HG03135 (cell line): ENCODE measurements around the gene TUBB3.

ENCODE experiments used
- ATAC-seq: cut with Tn5 transposase; IDR thresholded peaks from one replicate; pipeline ENCODE4 v1.9.1; 2021; ENCODE audit warnings: mild to moderate bottlenecking, moderate library complexity; ENCODE audit not compliant: unreplicated experiment

Gene TUBB3

DNA sequence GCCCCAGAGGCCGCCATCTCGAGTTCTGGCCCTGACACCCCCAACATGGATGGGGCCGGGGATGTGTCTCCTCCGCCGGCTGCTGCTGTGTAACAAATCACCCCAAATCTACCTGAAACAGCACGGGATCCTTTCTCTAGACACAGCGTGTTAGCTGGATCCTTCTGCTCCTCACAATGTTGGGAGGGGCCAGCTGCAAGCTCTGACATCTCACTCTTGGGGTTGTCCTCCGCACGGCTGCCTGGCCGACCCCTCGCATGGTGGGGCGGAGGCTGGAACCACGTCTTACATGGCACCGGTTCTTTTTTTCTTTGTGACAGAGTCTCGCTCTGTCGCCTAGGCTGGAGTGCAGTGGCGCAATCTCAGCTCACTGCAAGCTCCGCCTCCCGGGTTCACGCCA is 13.8 kb downstream of the TUBB3 start:
- no peak for ATAC-seq

GRCh38 chr16:89938175-89938885 is 15.2 kb downstream of the TUBB3 start:
- ATAC-seq: no peak

GRCh38 chr16:89944773-89945172 is 21.6 kb downstream of the TUBB3 start:
- no peak for ATAC-seq

DNA sequence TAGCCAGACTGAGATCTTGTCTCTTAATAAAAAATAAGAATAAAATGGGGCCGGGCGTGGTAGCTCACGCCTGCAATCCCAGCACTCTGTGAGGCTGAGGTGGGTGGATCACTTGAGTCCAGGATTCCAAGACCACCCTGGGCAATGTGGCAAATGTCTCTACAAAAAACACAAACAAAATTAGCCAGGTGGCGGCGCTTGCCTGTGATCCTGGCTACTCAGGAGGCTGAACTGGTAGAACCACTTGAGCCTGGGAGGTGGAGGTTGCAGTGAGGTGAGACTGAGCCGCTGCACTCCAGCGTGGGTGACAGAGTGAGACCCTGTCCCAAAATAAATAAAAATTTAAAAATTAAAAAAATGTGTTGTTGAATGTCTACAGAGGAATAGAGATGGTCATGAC is 22.5 kb downstream of the TUBB3 start:
- no peak for ATAC-seq

- no peak for ATAC-seq
These were observed 23.4 kb downstream of the TUBB3 start for GRCh38 chr16:89946515-89946914.

- ATAC-seq: no peak
These were observed 26.1 kb downstream of the TUBB3 start for GRCh38 chr16:89949121-89949742.

DNA sequence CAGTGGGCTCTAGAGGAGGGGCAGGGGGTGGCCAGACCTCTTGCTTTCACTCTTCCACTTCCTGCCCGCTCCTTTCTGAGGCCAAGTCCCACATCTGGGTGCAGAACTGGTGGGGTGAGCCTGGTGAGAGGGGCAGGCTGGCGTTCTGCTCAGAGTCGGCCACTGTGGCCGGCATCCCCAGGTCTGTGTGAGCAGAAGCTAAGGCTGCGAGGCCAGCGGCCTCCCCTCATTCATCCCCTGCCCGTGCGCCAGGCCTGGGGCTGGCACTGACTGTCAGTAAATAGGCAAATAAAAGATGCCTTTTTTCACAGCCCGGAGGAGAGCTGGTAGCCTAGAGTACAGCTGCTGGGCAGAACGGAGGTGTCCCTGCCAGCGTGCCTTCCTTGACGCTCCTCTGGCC is 26.6 kb downstream of the TUBB3 start:
- no peak for ATAC-seq

DNA sequence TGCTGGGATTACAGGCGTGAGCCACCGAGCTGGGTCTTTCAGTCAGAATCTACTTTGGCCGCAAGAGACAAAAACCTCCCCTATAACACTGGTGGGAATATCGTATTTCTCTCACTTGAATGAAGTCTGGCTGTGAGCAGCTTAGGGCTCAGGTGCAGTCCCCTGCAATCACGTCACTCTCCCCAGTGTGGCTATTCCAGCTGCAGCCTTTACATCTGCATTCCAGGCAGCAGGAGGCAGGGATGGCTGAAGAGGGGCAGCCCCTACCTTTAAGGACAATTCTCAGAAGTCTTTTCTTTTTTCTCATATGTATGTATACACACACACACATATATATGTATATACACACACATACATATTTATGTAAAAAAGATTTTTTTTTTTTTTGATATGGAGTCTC is 28.4 kb downstream of the TUBB3 start:
- no peak for ATAC-seq

DNA sequence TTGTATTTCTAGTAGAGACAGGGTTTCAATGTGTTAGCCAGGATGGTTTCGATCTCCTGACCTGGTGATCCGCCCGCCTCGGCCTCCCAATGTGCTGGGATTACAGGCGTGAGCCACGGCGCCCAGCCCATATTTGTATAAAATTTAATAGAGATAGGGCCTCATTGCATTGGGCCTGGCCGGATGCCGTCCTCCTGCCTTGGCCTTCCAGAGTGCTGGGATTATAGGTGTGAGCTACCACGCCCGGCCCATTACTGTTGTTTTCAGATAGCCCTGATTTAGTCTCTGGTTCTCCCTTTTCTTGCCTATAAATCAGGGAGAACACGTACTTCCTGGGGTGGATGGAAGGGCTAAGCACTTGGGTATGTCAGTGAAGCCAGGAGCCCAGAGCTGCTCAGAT is 28.9 kb downstream of the TUBB3 start:
- no peak for ATAC-seq

- no peak for ATAC-seq
These were observed 29.4 kb downstream of the TUBB3 start for GRCh38 chr16:89952551-89952950.

DNA sequence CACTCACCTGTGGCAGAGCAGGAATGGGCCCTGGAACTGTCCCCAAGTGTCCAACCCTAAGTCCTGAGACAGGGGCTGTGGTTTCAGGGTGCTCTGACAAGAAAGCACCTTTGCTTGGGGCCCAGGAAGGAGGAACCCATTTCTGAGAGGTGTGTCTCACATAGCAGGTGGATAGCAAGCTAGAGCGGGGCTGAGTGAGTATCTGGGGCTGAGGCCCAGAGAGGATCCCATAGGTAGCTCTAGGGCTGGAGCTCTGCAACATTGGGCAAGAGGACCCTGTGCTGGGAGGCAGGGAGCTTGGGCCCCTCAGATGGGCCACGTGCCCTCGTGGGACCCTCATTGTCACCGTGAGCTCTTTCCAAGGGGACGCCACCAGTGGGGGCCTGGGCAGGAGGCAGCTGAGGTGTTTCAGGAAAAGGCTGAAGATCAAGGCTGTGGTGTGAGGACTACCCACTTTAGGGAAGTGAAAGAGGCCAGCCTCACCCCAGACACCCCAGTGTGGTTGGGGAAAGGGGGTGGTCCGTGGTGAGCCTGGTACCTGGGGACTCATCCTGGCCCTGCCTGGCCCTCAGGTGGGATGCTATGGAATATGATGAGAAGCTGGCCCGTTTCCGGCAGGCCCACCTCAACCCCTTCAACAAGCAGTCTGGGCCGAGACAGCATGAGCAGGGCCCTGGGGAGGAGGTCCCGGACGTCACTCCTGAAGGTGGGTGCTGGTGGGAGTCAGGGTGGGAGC is 30.7 kb downstream of the TUBB3 start:
- peak; percentile 51 for ATAC-seq

DNA sequence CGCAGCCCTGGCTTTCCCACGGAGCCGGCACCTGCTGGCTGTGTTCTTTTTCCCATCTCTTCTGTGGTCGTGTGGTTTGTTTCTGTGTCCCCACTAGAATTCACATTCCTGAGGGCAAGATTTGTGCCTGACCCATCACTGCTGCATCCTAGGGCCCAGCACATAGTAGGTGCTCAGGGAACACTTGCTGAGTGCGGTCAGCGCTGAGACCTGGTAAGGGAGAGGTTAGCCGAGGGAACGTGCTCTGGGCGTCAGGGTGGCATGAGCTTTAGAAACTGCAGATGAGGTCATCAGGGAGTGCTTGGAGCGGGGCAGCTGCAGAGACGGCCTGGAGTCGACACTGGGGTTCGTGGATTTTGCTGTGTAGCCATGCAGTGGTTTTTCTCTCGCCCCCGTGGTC is 31.3 kb downstream of the TUBB3 start:
- no peak for ATAC-seq

- no peak for ATAC-seq
These were observed 32.0 kb downstream of the TUBB3 start for GRCh38 chr16:89955001-89955685.

DNA sequence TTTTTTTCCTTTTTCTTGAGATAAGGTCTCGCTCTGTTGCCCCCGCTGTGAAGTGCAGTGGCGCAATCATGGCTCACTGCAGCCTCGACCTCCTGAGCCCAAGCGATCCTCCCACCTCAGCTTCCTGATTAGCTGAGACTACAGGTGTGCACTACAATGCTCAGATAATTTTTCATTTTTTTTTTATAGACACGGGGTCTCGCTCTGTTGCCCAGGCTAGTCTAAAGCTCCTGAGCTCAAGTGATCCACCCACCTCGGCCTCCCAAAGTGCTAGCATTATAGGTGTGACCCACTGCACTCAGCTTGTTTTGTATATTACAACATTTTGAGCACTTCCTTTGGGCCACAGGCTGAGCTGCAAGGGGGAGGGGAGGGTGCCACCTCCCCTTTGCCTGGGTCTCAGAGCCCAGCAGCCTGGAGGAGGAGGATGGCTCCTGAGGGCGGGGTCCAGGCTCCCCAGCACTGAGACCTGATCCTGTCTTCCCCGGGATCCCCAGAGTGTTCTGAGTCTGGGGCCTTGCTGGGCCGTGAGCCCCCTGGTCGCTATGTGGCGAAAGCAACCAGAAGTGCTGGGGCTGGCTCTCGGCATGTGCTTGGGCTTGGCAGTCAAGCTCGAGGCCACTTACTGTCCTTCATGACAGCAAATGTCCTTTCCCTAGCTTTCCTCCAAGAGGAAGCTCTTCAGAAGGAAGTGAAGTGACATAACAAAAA is 33.5 kb downstream of the TUBB3 start:
- ATAC-seq: no peak

DNA sequence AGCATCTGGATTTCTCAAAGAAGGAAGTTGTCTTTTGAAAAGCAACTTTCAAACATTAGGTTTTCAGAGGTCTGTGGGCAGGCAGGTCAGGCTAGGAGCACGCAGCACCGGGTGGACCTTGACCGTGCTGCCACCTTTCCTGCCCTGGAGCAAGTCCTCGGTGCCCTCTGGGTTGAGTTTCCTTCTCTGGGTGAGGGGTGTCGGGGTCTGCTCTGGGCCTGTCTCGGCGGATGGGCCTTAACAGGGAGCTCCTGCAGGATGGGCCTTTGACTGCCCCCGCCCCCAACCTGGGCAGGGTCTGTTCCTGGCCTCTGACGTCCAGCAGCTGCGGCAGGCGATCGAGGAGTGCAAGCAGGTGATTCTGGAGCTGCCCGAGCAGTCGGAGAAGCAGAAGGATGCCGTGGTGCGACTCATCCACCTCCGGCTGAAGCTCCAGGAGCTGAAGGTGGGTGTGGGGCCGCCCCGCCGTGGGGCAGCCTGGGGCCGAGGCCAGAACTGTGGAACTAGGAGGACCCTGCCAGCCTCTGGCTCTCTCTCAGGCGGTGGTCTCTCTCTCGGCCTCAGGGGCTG is 34.2 kb downstream of the TUBB3 start:
- no peak for ATAC-seq

DNA sequence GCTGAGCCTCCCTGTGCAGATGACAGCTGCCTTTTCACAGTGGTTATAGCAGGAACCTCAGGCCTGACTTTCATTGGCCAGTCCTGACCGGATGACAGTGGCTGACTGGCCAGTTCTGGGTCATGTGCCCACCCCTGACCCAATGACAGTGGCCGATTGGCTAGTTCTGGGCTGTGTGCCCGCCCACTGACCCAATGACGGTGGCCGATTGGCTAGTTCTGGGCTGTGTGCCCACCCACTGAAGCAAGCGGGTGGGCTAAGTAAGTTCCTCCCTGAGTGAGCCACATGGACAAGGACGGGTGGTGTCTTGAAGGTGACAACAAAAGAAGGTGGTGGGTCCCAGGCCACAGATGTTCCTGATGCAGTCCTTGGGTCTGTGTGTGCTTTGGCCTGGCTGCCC is 34.9 kb downstream of the TUBB3 start:
- no peak for ATAC-seq

DNA sequence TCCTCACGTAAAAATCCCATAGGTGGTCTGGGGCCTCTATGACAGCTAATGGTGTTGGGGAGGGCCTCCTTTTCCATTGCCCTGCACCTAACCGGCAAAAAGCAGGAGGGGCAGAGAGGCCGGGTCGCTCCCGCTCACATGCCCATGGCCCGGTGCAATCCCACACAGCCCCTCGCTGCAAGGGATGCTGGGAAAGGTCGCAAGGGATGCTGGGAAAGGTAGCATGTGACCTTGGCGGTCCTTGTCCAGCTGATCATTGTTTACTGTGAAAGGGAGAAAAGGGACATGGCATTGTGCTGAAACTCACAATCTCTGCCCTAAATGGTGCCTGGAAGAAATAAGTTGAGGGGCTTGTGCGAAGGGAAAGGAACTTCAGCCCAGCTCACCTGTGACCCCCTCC is 35.5 kb downstream of the TUBB3 start:
- no peak for ATAC-seq

- no peak for ATAC-seq
These were observed 37.8 kb downstream of the TUBB3 start for GRCh38 chr16:89960966-89961365.

DNA sequence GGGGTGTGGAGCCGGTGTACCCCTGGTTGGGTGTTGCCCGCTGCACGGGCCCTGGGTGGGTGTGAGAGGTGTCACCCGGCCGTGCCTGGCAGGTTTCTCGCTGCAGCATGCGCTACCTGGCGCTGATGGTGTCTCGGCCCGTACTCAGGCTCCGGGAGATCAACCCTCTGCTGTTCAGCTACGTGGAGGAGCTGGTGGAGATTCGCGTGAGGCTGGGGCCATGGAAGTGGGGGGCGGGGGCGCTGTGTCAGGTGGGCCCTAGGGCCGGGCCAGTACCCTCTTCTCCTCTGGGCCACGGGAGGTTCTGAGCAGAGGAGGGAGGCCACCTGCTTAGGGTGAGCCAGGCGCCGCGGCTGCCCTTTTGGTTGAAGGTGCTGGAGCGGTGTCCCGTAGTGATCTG is 38.8 kb downstream of the TUBB3 start:
- ATAC-seq: no peak

DNA sequence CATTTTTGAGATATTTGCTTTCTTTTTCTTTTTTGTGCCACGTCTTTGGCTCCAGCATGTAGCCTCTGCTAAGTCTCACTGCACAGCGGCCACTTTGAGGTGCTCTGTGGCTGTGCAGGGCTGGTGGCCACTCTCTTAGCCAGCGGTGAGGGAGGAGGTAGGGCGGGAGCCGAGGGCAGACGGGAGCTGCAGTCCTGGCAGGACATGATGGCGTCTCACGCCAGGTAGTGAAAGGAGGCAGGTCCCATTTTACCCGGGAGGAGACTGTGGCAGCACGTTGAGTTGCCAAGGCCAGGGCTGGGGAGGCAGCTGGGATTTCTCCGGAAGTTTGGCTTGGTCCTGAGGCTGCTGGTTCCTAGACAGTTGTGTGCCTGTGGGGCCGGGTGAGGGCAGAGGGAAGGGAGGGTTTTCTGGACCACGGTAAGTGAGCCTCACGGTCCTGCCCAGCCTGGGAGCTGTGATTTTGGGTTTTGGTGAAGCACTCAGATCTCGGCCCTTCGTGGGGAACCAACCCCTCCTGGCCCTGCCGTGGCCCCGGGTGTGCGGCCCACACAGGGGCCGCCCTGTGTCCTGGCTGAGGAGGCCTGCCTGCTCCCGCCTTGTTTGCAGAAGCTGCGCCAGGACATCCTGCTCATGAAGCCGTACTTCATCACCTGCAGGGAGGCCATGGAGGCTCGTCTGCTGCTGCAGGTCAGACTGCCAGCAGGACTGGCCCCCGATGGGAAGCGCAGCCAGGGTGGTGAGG is 39.8 kb downstream of the TUBB3 start:
- ATAC-seq: no peak
